Liver (tissue), 9 donors: ENCODE measurements around the gene PKP1. TPM values are rescaled to one million over a fixed set of nuclear protein-coding genes. Genes with fewer than 3 reads are reported as not detected.

ENCODE experiments used
- DNase-seq: peaks from one replicate; pipeline ENCODE4 v3.0.0-alpha.2; 2017; ENCODE audit warnings: low spot score
- H3K27ac ChIP-seq, 2 donors: one replicate each; pipeline ENCODE4 v1.7.0; 2013; ENCODE audit warnings: inconsistent platforms in 2 of 2, low read length in 2 of 2, control low read depth in 1 of 2, low read depth in 1 of 2, mild to moderate bottlenecking in 1 of 2
- H3K27me3 ChIP-seq, 4 donors: one replicate each; pipeline versions ENCODE4 v1.6.1 to v1.7.0; 2013; ENCODE audit warnings: low read length in 3 of 4, inconsistent platforms in 1 of 4, mild to moderate bottlenecking in 1 of 4, moderate library complexity in 1 of 4; ENCODE audit not compliant: control insufficient read depth in 4 of 4, insufficient read depth in 4 of 4
- H3K36me3 ChIP-seq, 4 donors: one replicate each; pipeline versions ENCODE4 v1.6.1 to v1.7.0; 2013; ENCODE audit warnings: low read length in 3 of 4, mild to moderate bottlenecking in 3 of 4, low read depth in 1 of 4, moderate library complexity in 1 of 4; ENCODE audit not compliant: control insufficient read depth in 4 of 4, insufficient read depth in 3 of 4
- H3K4me1 ChIP-seq, 4 donors: one replicate each; pipeline versions ENCODE4 v1.6.1 to v1.7.0; 2013; ENCODE audit warnings: low read length in 3 of 4, mild to moderate bottlenecking in 3 of 4, moderate library complexity in 1 of 4; ENCODE audit not compliant: control insufficient read depth in 4 of 4, insufficient read depth in 4 of 4
- H3K4me3 ChIP-seq, 3 donors: one replicate each; pipeline versions ENCODE4 v1.6.1 to v1.7.0; 2013; ENCODE audit warnings: low read length in 3 of 3, control low read depth in 1 of 3, low read depth in 1 of 3, mild to moderate bottlenecking in 1 of 3
- H3K9ac ChIP-seq, 2 donors: one replicate each; pipeline ENCODE4 v1.7.0; 2013; ENCODE audit warnings: low read length in 2 of 2, mild to moderate bottlenecking in 2 of 2, moderate library complexity in 2 of 2, control low read depth in 1 of 2, low read depth in 1 of 2
- H3K9me3 ChIP-seq, 4 donors: one replicate each; pipeline versions ENCODE4 v1.6.1 to v1.7.0; 2013; ENCODE audit warnings: low read length in 3 of 4; ENCODE audit not compliant: control insufficient read depth in 4 of 4
- EGR1 ChIP-seq, 2 donors: IDR thresholded peaks; 2 replicates each; pipeline ENCODE4 v1.6.1; 2016 to 2018; ENCODE audit warnings: antibody characterized with exemption in 2 of 2, low read depth in 2 of 2
- FOXA1 ChIP-seq: IDR thresholded peaks from 2 replicates; pipeline ENCODE4 v1.6.1; 2016; ENCODE audit warnings: antibody characterized with exemption
- FOXA2 ChIP-seq: IDR thresholded peaks from 2 replicates; pipeline ENCODE4 v1.6.1; 2016; ENCODE audit warnings: antibody characterized with exemption
- HNF4A ChIP-seq, 2 donors: conservative IDR thresholded peaks; 2 replicates each; pipeline ENCODE4 v1.6.1; 2016; ENCODE audit warnings: antibody characterized with exemption in 2 of 2, mild to moderate bottlenecking in 2 of 2
- JUND ChIP-seq, 2 donors: IDR thresholded peaks; 2 replicates each; pipeline ENCODE4 v1.6.1; 2016; ENCODE audit warnings: antibody characterized with exemption in 2 of 2
- NR2F2 ChIP-seq: IDR thresholded peaks from 2 replicates; pipeline ENCODE4 v1.6.1; 2016; ENCODE audit warnings: antibody characterized with exemption
- RAD21 ChIP-seq, 2 donors: IDR thresholded peaks; 2 replicates each; pipeline ENCODE4 v1.6.1; 2016; ENCODE audit warnings: antibody characterized with exemption in 2 of 2, mild to moderate bottlenecking in 2 of 2
- RXRA ChIP-seq, 2 donors: IDR thresholded peaks; 2 replicates each; pipeline ENCODE4 v1.6.1; 2017 to 2018; ENCODE audit warnings: antibody characterized with exemption in 2 of 2, mild to moderate bottlenecking in 1 of 2
- SP1 ChIP-seq: IDR thresholded peaks from 2 replicates; pipeline ENCODE4 v1.6.1; 2018; ENCODE audit warnings: antibody characterized with exemption, mild to moderate bottlenecking
- TAF1 ChIP-seq: conservative IDR thresholded peaks from 2 replicates; pipeline ENCODE4 v1.6.1; 2016; ENCODE audit warnings: antibody characterized with exemption, mild to moderate bottlenecking
- YY1 ChIP-seq: IDR thresholded peaks from 2 replicates; pipeline ENCODE4 v1.6.1; 2016; ENCODE audit warnings: antibody characterized with exemption, mild to moderate bottlenecking
- WGBS: extraction: QIAGEN DNeasy Blood & Tissue Kit; methylation state at CpG from one replicate; pipeline ENCODE4 v1.1.7; 2013; 5-methylcytosine and 5-hydroxymethylcytosine counted together
- polyA plus RNA-seq, 2 donors: library from polyadenylated mRNA; stranded (reverse) in 1 of 2; unstranded in 1 of 2; fragments of 200-250 nt in 1 of 2; fragments of >200 nt in 1 of 2; fragmentation: Nextera tagmentation in 1 of 2; extraction: Ambion mirVana in 1 of 2; gene quantifications; one replicate each; pipeline versions ENCODE4 v1.2.1 to v1.2.3, GENCODE V29; 2013 to 2015
- total RNA-seq, 2 donors: library from RNA; depleted of rRNA; stranded (reverse); fragments of >200 nt; gene quantifications; one replicate each; pipeline ENCODE4 v1.2.3, GENCODE V29; 2014
- TF ChIP-seq, protein P1 (sequence below): IDR thresholded peaks from 2 replicates; pipeline ENCODE4 v1.6.1; 2016; ENCODE audit warnings: antibody characterized with exemption
- TF ChIP-seq, protein P2 (sequence below): IDR thresholded peaks from 2 replicates; pipeline ENCODE4 v1.6.1; 2016; ENCODE audit warnings: antibody characterized with exemption
- TF ChIP-seq, protein P3 (sequence below): fragments of 150-350 bp; IDR thresholded peaks from 2 replicates; pipeline ENCODE4 v1.5.1; 2017; ENCODE audit warnings: improper control_type of control experiment, low read depth, low read length; ENCODE audit not compliant: missing input control
- TF ChIP-seq, protein P4 (sequence below): IDR thresholded peaks from 2 replicates; pipeline ENCODE4 v1.6.1; 2016; ENCODE audit warnings: antibody characterized with exemption, mild to moderate bottlenecking
- TF ChIP-seq, protein P5 (sequence below): IDR thresholded peaks from 2 replicates; pipeline ENCODE4 v1.6.1; 2016; ENCODE audit warnings: antibody characterized with exemption
- donor health status: healthy.
- donor health status: healthy.
- donor health status: healthy.
- donor health status: healthy.
- donor health status: healthy.

The PKP1 gene
- total and polyA plus RNA-seq, 4 donors = 0.01 TPM; not detected in 3

DNA sequence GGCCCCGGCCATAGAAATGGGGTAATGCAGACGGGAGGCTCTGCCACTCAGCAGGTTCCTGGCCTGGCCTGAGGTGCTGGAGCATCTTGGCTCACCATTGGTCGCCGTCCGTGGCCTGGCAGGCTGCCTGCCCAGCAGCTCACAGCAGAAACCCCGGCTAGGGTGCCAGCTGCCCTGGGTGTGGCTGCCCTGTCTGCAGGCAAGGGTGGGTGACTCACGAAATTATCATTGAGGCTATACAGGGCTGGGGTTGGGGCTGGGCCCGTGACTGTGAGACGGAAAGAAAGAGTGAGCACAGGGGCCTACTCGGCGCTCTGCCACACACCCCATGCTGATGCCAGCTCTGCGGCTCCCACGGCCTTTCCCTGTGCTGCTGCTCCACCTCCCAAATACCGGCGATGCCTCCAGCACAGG, 8.0 kb upstream of the PKP1 start:
- no peak for TF ChIP-seq RXRA (IDR thresholded peaks at IDR 0.05)
- no peak for TF ChIP-seq TAF1
- TF ChIP-seq, protein P1, sequence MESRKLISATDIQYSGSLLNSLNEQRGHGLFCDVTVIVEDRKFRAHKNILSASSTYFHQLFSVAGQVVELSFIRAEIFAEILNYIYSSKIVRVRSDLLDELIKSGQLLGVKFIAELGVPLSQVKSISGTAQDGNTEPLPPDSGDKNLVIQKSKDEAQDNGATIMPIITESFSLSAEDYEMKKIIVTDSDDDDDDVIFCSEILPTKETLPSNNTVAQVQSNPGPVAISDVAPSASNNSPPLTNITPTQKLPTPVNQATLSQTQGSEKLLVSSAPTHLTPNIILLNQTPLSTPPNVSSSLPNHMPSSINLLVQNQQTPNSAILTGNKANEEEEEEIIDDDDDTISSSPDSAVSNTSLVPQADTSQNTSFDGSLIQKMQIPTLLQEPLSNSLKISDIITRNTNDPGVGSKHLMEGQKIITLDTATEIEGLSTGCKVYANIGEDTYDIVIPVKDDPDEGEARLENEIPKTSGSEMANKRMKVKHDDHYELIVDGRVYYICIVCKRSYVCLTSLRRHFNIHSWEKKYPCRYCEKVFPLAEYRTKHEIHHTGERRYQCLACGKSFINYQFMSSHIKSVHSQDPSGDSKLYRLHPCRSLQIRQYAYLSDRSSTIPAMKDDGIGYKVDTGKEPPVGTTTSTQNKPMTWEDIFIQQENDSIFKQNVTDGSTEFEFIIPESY = no peak
- TF ChIP-seq JUND (IDR thresholded peaks at IDR 0.05) = no peak
- TF ChIP-seq, protein P2, sequence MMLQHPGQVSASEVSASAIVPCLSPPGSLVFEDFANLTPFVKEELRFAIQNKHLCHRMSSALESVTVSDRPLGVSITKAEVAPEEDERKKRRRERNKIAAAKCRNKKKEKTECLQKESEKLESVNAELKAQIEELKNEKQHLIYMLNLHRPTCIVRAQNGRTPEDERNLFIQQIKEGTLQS = no peak
- no peak for TF ChIP-seq FOXA2
- no peak for TF ChIP-seq EGR1 (IDR thresholded peaks at IDR 0.05; ENCODE audit: low read depth in 2 of 2)
- TF ChIP-seq, protein P3, sequence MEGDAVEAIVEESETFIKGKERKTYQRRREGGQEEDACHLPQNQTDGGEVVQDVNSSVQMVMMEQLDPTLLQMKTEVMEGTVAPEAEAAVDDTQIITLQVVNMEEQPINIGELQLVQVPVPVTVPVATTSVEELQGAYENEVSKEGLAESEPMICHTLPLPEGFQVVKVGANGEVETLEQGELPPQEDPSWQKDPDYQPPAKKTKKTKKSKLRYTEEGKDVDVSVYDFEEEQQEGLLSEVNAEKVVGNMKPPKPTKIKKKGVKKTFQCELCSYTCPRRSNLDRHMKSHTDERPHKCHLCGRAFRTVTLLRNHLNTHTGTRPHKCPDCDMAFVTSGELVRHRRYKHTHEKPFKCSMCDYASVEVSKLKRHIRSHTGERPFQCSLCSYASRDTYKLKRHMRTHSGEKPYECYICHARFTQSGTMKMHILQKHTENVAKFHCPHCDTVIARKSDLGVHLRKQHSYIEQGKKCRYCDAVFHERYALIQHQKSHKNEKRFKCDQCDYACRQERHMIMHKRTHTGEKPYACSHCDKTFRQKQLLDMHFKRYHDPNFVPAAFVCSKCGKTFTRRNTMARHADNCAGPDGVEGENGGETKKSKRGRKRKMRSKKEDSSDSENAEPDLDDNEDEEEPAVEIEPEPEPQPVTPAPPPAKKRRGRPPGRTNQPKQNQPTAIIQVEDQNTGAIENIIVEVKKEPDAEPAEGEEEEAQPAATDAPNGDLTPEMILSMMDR = no peak
- TF ChIP-seq, protein P4, sequence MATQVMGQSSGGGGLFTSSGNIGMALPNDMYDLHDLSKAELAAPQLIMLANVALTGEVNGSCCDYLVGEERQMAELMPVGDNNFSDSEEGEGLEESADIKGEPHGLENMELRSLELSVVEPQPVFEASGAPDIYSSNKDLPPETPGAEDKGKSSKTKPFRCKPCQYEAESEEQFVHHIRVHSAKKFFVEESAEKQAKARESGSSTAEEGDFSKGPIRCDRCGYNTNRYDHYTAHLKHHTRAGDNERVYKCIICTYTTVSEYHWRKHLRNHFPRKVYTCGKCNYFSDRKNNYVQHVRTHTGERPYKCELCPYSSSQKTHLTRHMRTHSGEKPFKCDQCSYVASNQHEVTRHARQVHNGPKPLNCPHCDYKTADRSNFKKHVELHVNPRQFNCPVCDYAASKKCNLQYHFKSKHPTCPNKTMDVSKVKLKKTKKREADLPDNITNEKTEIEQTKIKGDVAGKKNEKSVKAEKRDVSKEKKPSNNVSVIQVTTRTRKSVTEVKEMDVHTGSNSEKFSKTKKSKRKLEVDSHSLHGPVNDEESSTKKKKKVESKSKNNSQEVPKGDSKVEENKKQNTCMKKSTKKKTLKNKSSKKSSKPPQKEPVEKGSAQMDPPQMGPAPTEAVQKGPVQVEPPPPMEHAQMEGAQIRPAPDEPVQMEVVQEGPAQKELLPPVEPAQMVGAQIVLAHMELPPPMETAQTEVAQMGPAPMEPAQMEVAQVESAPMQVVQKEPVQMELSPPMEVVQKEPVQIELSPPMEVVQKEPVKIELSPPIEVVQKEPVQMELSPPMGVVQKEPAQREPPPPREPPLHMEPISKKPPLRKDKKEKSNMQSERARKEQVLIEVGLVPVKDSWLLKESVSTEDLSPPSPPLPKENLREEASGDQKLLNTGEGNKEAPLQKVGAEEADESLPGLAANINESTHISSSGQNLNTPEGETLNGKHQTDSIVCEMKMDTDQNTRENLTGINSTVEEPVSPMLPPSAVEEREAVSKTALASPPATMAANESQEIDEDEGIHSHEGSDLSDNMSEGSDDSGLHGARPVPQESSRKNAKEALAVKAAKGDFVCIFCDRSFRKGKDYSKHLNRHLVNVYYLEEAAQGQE = no peak
- no peak for TF ChIP-seq SP1
- TF ChIP-seq, protein P5, sequence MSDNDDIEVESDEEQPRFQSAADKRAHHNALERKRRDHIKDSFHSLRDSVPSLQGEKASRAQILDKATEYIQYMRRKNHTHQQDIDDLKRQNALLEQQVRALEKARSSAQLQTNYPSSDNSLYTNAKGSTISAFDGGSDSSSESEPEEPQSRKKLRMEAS = no peak
- TF ChIP-seq RAD21 (IDR thresholded peaks at IDR 0.05) = no peak
- TF ChIP-seq HNF4A (conservative IDR thresholded peaks at IDR 0.05) = no peak
- TF ChIP-seq NR2F2 = no peak
- no peak for TF ChIP-seq YY1
- TF ChIP-seq FOXA1 = no peak
- no peak for DNase-seq
- 78% methylated on average over 15 of the region's 15 CpGs for WGBS
- no peak overlapping the region for H3K27ac ChIP-seq
- H3K4me3 ChIP-seq = no peak overlapping the region
- no peaks in the 10 kb centered on the region for H3K4me1 ChIP-seq
- H3K36me3 ChIP-seq = no peaks in the 10 kb centered on the region
- no peak overlapping the region for H3K9ac ChIP-seq
- H3K9me3 ChIP-seq = no peaks in the 10 kb centered on the region
- H3K27me3 ChIP-seq = peaks cover 0 to 4% (median under 1%) of the 10 kb centered on the region in 4 donors

DNA sequence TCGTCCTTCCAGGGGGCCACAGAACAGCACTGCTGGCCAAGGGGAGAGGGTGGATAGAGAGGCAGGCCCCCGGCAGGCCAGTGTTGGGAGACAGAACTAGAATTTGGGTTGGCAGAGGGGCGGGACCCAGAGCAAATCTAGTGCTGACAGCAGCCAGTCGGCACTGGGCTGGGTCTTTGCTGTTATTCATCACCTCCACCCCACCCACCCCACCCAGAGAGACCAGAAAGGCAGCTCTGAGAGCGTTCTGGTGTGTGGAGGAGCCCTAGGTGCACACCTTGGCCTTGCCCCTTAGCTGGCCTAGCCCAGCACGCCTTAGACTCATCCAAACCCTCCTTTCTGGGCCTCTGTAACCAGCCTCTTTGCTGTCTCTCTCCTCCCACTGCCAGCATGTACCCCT, 6.4 kb upstream of the PKP1 start:
- Histone ChIP-seq H3K27ac (no peak overlapping the region), H3K9me3 (no peaks in the 10 kb centered on the region), H3K9ac (no peak overlapping the region), H3K27me3 (peaks cover 0 to 6% (median 5%) of the 10 kb centered on the region in 4 donors), H3K36me3 (no peaks in the 10 kb centered on the region), H3K4me3 (no peak overlapping the region), H3K4me1 (no peaks in the 10 kb centered on the region)
- TF ChIP-seq FOXA1 (no peak), HNF4A (conservative IDR thresholded peaks at IDR 0.05) (no peak)
- no peak for DNase-seq
- 77% methylated on average over 6 of the region's 6 CpGs for WGBS
